Adrenal gland (tissue), 12 donors: Measurements from ENCODE around the gene MINDY4. TPM values are rescaled to one million over a fixed set of nuclear protein-coding genes. Genes with fewer than 3 reads are reported as not detected.
A peak's percentile ranks its signal among the peaks of the same experiment; 100 is the strongest.

Experiments
- DNase-seq, 7 donors: peaks; one replicate each; pipeline ENCODE4 v3.0.0-alpha.2; 2019 to 2020
- H3K27ac ChIP-seq, 5 donors: fragments of 200-600 bp; sonication (generic) in 4 of 5; 1 replicate in 3 of 5; 2 replicates in 2 of 5; pipeline versions ENCODE4 v1.5.1 to v1.8.0; 2016 to 2020; ENCODE audit warnings: mild to moderate bottlenecking in 1 of 5
- H3K27me3 ChIP-seq: fragments of 200-600 bp; 2 replicates; pipeline ENCODE4 v1.8.0; 2021
- H3K36me3 ChIP-seq, 2 donors: fragments of 200-600 bp; replicated peaks in 1 of 2; 1 replicate in 1 of 2; 2 replicates in 1 of 2; pipeline versions ENCODE4 v1.5.1 to v1.8.0; 2018 to 2022
- H3K4me1 ChIP-seq, 2 donors: fragments of 200-600 bp; replicated peaks in 1 of 2; 1 replicate in 1 of 2; 2 replicates in 1 of 2; pipeline versions ENCODE4 v1.5.1 to v1.8.0; 2018 to 2021
- H3K4me3 ChIP-seq, 4 donors: fragments of 200-600 bp; sonication (generic) in 3 of 4; one replicate each; pipeline ENCODE4 v1.5.1; 2016 to 2018
- H3K9me3 ChIP-seq, 3 donors: fragments of 200-600 bp; sonication (generic) in 1 of 3; replicated peaks in 1 of 3; 1 replicate in 2 of 3; 2 replicates in 1 of 3; pipeline versions ENCODE4 v1.5.1 to v1.8.0; 2016 to 2021
- CTCF ChIP-seq, 6 experiments: fragments of 450-650 bp in 4 of 6; fragments of 200-600 bp in 2 of 6; sonication (generic) in 1 of 6; IDR thresholded peaks; 1 replicate in 5 of 6; 2 replicates in 1 of 6; pipeline versions ENCODE4 v1.5.1 to v1.8.0; 2016 to 2021; ENCODE audit warnings: antibody characterized with exemption in 6 of 6, mild to moderate bottlenecking in 2 of 6, moderate library complexity in 1 of 6
- POLR2A ChIP-seq, 2 donors: fragments of 450-650 bp; IDR thresholded peaks; one replicate each; pipeline ENCODE4 v1.6.1; 2017; ENCODE audit warnings: antibody characterized with exemption in 2 of 2, mild to moderate bottlenecking in 2 of 2, moderate library complexity in 1 of 2
- WGBS, 4 donors: extraction: QIAGEN DNeasy Blood & Tissue Kit in 2 of 4; methylation state at CpG; one replicate each; pipeline versions ENCODE4 v1.1.5 to v1.1.7; 2013 to 2017; 5-methylcytosine and 5-hydroxymethylcytosine counted together
- intact Hi-C, 2 donors: fragments of 100-400 bp; cut with DNase I; formaldehyde crosslinking; loops; one replicate each; pipeline versions ENCODE4 v1.14.1 to v1.15.0; 2022 to 2023
- polyA plus RNA-seq, 3 donors: library from polyadenylated mRNA; stranded (reverse); fragments of 200-250 nt in 2 of 3; fragments of 350-450 nt in 1 of 3; fragmentation: Illumina TruSeq in 1 of 3; extraction: RNeasy Lipid Tissue Mini Kit (QIAGEN cat#74804) in 1 of 3; gene quantifications; one replicate each; pipeline ENCODE4 v1.2.3, GENCODE V29; 2013 to 2014
- total RNA-seq, 9 donors: library from RNA; depleted of rRNA in 4 of 9; stranded (reverse); fragments of >200 nt in 4 of 9; fragments of 120-200 nt in 1 of 9; fragmentation: NEBNext Ultra II Directional in 1 of 9; extraction: Animal tissue kit (Norgen Biotek cat#: 25700) in 1 of 9; gene quantifications; one replicate each; pipeline versions ENCODE4 v1.1.0 to v1.2.4, GENCODE V29; 2013 to 2023
- donor health status: healthy with polysubstance abuse.
- donor health status: Bipolar disorder and iron deficiency.
- donor health status: DM: yes; HTN: yes; CAD: no.
- donor health status: DM: no; HTN: no; CAD: no.
- donor health status: DM: no; HTN: no; CAD: no.
- donor health status: DM: yes; HTN: yes; CAD: no.

Gene MINDY4
- total and polyA plus RNA-seq, 12 donors, result 4.8 to 19.9 (median 7.3) TPM

- DNase-seq, result peak in 2 of 7 donors; percentile 16 to 61
- 82 to 94% (median 86%) methylated on average over 4 of the region's 4 CpGs for WGBS, 4 donors
- H3K4me1 ChIP-seq, result peaks cover 0 to 14% of the 10 kb centered on the region in 2 donors
Measured at GRCh38 chr7:30780941-30781340, 9.7 kb downstream of the MINDY4 start.

GRCh38 chr7:30782690-30783089, 11.5 kb downstream of the MINDY4 start:
- Histone ChIP-seq H3K4me3 (no peak overlapping the region), H3K9me3 (no peaks in the 10 kb centered on the region), H3K36me3 (peaks cover 0 to 22% of the 10 kb centered on the region in 2 donors), H3K4me1 (peaks cover 0 to 9% of the 10 kb centered on the region in 2 donors), H3K27me3 (no peaks in the 10 kb centered on the region), H3K27ac (no peak overlapping the region)
- no peak for DNase-seq
- intact Hi-C loops, result no loop called here
- TF ChIP-seq POLR2A (IDR thresholded peaks at IDR 0.05) (no peak), CTCF (IDR thresholded peaks at IDR 0.05) (no peak)

More at GRCh38 chr7:30780941-30781340, 9.7 kb downstream of the MINDY4 start:
- no peak for TF ChIP-seq POLR2A (IDR thresholded peaks at IDR 0.05)
- no peak for TF ChIP-seq CTCF (IDR thresholded peaks at IDR 0.05)
- no peaks in the 10 kb centered on the region for H3K9me3 ChIP-seq
- H3K27me3 ChIP-seq, result no peaks in the 10 kb centered on the region
- H3K36me3 ChIP-seq, result peaks cover 0 to 21% of the 10 kb centered on the region in 2 donors
- H3K27ac ChIP-seq, result no peak overlapping the region
- no peak overlapping the region for H3K4me3 ChIP-seq
- intact Hi-C loops, result no loop called here

GRCh38 chr7:30785786-30786185, 14.6 kb downstream of the MINDY4 start:
- no peak overlapping the region for H3K4me3 ChIP-seq
- H3K27me3 ChIP-seq, result no peaks in the 10 kb centered on the region
- WGBS, 4 donors, result 86 to 95% (median 91%) methylated on average over 5 to 9 of the region's 9 CpGs
- no peak for TF ChIP-seq POLR2A (IDR thresholded peaks at IDR 0.05)
- no peak for TF ChIP-seq CTCF (IDR thresholded peaks at IDR 0.05)
- intact Hi-C loops, result no loop called here
- H3K27ac ChIP-seq, result no peak overlapping the region
- peaks cover 0 to 17% of the 10 kb centered on the region in 2 donors for H3K36me3 ChIP-seq
- peak in 1 of 7 donors; percentile 31 for DNase-seq
- no peaks in the 10 kb centered on the region for H3K4me1 ChIP-seq
- H3K9me3 ChIP-seq, result no peaks in the 10 kb centered on the region

GRCh38 chr7:30787486-30787885, 16.3 kb downstream of the MINDY4 start:
- Histone ChIP-seq H3K4me3 (no peak overlapping the region), H3K9me3 (no peaks in the 10 kb centered on the region), H3K27ac (no peak overlapping the region), H3K4me1 (no peaks in the 10 kb centered on the region), H3K36me3 (peaks cover 0 to 16% of the 10 kb centered on the region in 2 donors), H3K27me3 (no peaks in the 10 kb centered on the region)
- intact Hi-C loops, result no loop called here
- TF ChIP-seq CTCF (IDR thresholded peaks at IDR 0.05) (no peak), POLR2A (IDR thresholded peaks at IDR 0.05) (no peak)
- 57 to 86% (median 69%) methylated on average over 1 of the region's 1 CpG for WGBS, 4 donors
- DNase-seq, result no peak
